Measurements from ENCODE around the gene RABGAP1L.

The RABGAP1L gene

DNA sequence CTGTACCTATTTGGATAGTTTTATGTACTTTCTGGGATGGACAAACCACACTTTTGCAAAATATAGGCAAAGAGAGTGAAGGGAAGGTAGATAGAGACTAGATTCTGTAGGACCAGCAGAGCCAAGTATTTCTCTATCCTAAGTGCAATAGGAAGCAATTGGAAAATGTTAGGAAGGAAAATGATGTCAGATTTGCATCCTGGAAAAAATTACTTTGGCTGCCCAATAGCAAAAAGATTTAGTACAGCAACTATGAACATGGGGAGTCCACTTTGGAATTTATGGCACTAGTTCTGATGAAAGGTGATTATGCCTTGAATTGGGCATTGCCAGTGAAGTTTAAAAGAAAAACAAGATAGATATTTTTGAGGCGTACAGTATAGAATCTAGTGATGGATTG is 789.7 kb downstream of the RABGAP1L start:
- Histone ChIP-seq H3K4me3 (ENCODE audit: low read depth, low read length) (no peak overlapping the region), H3K27me3 (ENCODE audit: control insufficient read depth, insufficient read depth, low read length) (no peaks in the 10 kb centered on the region), H3K9me3 (ENCODE audit: control insufficient read depth, insufficient read depth, low read depth, low read length) (no peaks in the 10 kb centered on the region), H3K4me1 (ENCODE audit: control insufficient read depth, insufficient read depth, low read length) (peaks cover 9% of the 10 kb centered on the region), H3K27ac (ENCODE audit: low read depth, low read length) (no peak overlapping the region), H3K9ac (ENCODE audit: low read length) (no peak overlapping the region), H3K36me3 (ENCODE audit: control insufficient read depth, insufficient read depth, low read length) (peaks cover 11% of the 10 kb centered on the region; the same call in 1 of the 2 replicates)

DNA sequence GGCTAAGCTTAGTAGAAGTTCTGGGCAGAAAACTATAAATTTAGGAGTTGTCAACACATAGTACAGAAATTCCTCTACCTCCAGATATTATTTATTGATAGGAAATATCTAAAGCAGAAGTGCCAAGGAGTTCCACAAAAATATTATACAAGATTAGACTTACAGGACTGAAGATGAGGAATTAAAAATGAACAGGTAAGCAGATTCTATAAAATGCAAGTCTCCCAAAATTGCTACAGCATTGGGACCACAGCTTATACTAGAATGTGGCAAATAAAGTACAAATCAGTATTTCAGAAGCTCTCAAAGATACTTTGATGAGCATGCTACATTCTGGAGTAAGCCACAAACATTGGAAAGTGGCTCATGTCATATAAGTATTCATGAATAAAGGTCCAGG is 790.3 kb downstream of the RABGAP1L start:
- no peaks in the 10 kb centered on the region for H3K27me3 ChIP-seq (ENCODE audit: control insufficient read depth, insufficient read depth, low read length)
- H3K27ac ChIP-seq (ENCODE audit: low read depth, low read length), result no peak overlapping the region
- peaks cover 11% of the 10 kb centered on the region; the same call in 1 of the 2 replicates for H3K36me3 ChIP-seq (ENCODE audit: control insufficient read depth, insufficient read depth, low read length)
- no peak overlapping the region for H3K4me3 ChIP-seq (ENCODE audit: low read depth, low read length)
- H3K9me3 ChIP-seq (ENCODE audit: control insufficient read depth, insufficient read depth, low read depth, low read length), result no peaks in the 10 kb centered on the region
- peaks cover 9% of the 10 kb centered on the region for H3K4me1 ChIP-seq (ENCODE audit: control insufficient read depth, insufficient read depth, low read length)
- H3K9ac ChIP-seq (ENCODE audit: low read length), result no peak overlapping the region

DNA sequence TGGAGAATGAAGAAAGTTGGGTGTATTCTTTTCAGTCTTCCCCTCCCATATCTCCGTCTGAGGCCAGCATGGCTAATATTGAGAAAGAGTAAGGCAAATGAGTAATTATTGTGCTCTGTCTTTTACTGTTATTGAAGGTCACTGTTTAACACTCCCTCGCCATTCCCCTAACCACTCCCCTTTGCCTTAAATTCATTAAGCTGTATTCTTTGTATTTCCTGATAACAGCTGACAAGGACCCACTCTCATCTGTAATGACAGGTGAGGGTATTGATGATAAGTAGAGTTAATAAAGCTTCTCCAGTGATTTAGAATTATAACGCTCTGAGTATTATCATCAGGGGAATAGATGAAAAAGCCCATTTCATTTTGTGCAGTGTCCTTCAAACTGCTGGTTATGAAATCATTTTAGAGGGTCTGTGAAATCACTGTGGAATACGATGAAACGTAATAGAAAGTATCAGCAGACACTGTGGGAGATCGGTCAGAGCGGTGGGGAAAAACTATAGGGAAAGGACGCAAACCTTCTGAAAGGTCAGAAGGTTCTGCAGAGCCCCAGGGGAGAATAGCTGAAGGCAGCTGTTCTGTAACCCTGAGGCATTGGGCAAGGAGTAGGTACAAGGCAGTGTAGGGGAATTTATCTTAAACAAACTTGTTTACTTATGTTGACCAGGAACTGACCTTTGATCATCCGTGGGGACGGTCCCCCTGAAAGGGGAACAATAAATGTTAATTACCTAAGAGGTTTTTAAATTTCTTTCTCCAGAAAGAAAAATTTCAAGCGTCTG is 794.2 kb downstream of the RABGAP1L start:
- H3K36me3 ChIP-seq (ENCODE audit: control insufficient read depth, insufficient read depth, low read length), result peaks cover 27% of the 10 kb centered on the region; the same call in 1 of the 2 replicates
- peaks cover 9% of the 10 kb centered on the region for H3K4me1 ChIP-seq (ENCODE audit: control insufficient read depth, insufficient read depth, low read length)
- H3K4me3 ChIP-seq (ENCODE audit: low read depth, low read length), result no peak overlapping the region
- H3K9ac ChIP-seq (ENCODE audit: low read length), result no peak overlapping the region
- no peaks in the 10 kb centered on the region for H3K27me3 ChIP-seq (ENCODE audit: control insufficient read depth, insufficient read depth, low read length)
- H3K9me3 ChIP-seq (ENCODE audit: control insufficient read depth, insufficient read depth, low read depth, low read length), result no peaks in the 10 kb centered on the region
- H3K27ac ChIP-seq (ENCODE audit: low read depth, low read length), result no peak overlapping the region

DNA sequence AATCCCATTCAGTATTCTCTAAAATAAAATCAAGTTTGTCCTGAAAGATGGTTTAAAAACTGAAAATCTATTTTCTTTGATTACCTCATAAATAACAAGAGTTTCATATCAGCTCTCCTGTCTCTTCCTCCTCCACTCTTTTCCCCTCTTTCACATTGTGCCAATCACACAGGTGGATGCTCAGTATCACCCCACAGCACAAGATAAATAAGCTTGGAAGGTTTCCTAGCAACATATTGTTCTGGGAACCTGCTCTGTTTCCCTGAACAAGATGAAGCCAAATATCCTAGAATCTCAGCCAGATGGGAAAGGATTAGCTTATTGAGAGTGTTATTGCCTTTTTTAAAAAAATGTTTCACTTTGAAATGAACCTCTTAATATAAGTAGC is 794.7 kb downstream of the RABGAP1L start:
- Histone ChIP-seq H3K9ac (ENCODE audit: low read length) (no peak overlapping the region), H3K27me3 (ENCODE audit: control insufficient read depth, insufficient read depth, low read length) (no peaks in the 10 kb centered on the region), H3K4me3 (ENCODE audit: low read depth, low read length) (no peak overlapping the region), H3K36me3 (ENCODE audit: control insufficient read depth, insufficient read depth, low read length) (peaks cover 31% of the 10 kb centered on the region; the same call in 1 of the 2 replicates), H3K9me3 (ENCODE audit: control insufficient read depth, insufficient read depth, low read depth, low read length) (no peaks in the 10 kb centered on the region), H3K4me1 (ENCODE audit: control insufficient read depth, insufficient read depth, low read length) (peaks cover 9% of the 10 kb centered on the region), H3K27ac (ENCODE audit: low read depth, low read length) (no peak overlapping the region)

DNA sequence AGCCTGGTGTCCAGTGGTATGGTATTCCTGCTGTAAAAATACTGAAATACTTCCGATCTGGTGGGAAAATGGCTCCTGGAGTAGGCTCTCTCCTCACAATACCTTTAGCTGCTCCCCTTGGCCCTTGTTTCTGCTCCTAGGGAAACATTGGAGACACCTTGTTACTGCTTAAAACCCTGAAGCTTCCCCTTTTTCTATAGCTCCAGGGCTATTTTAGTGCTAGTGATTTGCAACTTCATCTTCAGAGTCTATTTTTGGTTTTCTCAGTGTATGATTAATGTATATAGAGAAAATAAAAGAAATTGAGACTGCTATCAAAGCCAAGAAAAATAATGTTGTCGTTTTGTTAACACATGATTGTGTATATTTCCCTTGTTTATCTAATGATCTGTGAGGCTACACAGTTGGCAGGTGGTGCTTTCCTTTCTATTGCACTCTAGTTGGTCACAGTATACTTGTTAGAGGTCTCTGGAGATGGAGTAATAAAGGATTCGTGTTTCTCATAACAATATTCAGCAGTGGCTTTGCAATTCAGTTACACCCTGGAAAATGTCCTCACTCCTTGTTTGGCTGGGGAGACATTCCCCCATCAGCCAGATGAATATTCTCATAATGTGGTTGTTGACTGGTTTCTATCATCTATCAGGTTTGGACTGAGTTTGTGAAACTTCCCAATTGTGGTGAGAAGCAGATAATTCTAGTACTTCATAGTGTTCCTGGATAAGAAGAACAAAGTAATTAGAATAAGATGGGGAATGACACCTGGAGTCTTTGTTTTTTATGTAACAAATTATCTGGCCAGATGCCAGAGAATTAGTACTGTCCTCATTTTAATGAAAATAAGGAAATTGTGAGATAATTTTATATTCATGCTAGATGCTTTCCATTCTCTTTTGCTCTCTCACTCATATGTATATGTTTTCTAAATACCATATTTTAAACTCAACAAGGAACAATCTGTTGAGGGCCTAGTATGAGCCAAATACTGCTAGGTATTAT is 795.6 kb downstream of the RABGAP1L start:
- H3K4me3 ChIP-seq (ENCODE audit: low read depth, low read length), result no peak overlapping the region

DNA sequence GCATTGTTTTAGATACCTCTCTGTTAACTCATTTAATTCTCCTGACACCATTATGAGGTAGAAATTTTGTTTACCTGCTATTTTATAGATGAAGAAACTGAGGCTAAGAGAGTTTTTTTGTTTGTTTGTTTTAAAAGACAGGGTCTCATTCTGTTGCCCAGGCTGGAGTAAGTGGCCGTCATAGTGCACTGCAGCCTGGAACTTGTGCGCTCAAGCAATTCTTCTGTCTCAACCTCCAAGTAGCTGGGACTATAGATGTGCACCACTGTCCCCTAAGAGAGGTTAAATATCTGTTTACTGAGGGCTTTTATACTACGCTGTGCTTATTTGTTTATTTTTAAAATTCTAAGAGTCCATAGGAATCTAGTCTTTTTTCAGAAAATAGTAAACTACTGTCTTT is 796.8 kb downstream of the RABGAP1L start:
- no peak overlapping the region for H3K9ac ChIP-seq (ENCODE audit: low read length)
- H3K9me3 ChIP-seq (ENCODE audit: control insufficient read depth, insufficient read depth, low read depth, low read length), result no peaks in the 10 kb centered on the region
- H3K27ac ChIP-seq (ENCODE audit: low read depth, low read length), result no peak overlapping the region
- H3K27me3 ChIP-seq (ENCODE audit: control insufficient read depth, insufficient read depth, low read length), result no peaks in the 10 kb centered on the region
- peaks cover 9% of the 10 kb centered on the region for H3K4me1 ChIP-seq (ENCODE audit: control insufficient read depth, insufficient read depth, low read length)
- H3K4me3 ChIP-seq (ENCODE audit: low read depth, low read length), result no peak overlapping the region
- H3K36me3 ChIP-seq (ENCODE audit: control insufficient read depth, insufficient read depth, low read length), result peaks cover 40% of the 10 kb centered on the region; the same call in 1 of the 2 replicates

More for the DNA sequence above, 795.6 kb downstream of the RABGAP1L start:
- H3K4me1 ChIP-seq (ENCODE audit: control insufficient read depth, insufficient read depth, low read length), result peaks cover 9% of the 10 kb centered on the region
- no peaks in the 10 kb centered on the region for H3K9me3 ChIP-seq (ENCODE audit: control insufficient read depth, insufficient read depth, low read depth, low read length)
- H3K27me3 ChIP-seq (ENCODE audit: control insufficient read depth, insufficient read depth, low read length), result no peaks in the 10 kb centered on the region
- H3K27ac ChIP-seq (ENCODE audit: low read depth, low read length), result no peak overlapping the region
- peaks cover 39% of the 10 kb centered on the region; the same call in 1 of the 2 replicates for H3K36me3 ChIP-seq (ENCODE audit: control insufficient read depth, insufficient read depth, low read length)
- H3K9ac ChIP-seq (ENCODE audit: low read length), result no peak overlapping the region

DNA sequence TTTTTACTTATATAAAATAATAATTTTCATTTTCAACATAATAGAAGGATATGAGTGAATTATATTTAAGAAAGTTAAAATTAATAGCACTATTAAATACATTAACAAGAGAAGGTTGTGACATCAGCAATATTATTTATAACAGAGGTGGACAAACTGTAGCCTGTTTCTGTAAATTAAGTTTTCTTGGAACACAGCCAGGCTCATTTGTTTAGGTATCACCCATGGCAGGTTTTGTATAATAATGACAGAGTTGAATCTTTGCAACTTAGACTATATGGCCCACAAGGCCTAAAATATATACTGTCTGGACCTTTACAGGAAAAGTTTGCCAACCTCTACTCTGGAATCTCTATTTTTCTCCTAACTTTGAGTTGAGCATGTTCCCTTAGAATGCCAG is 797.7 kb downstream of the RABGAP1L start:
- no peaks in the 10 kb centered on the region for H3K9me3 ChIP-seq (ENCODE audit: control insufficient read depth, insufficient read depth, low read depth, low read length)
- no peaks in the 10 kb centered on the region for H3K27me3 ChIP-seq (ENCODE audit: control insufficient read depth, insufficient read depth, low read length)
- peaks cover 9% of the 10 kb centered on the region for H3K4me1 ChIP-seq (ENCODE audit: control insufficient read depth, insufficient read depth, low read length)
- no peak overlapping the region for H3K4me3 ChIP-seq (ENCODE audit: low read depth, low read length)
- no peak overlapping the region for H3K27ac ChIP-seq (ENCODE audit: low read depth, low read length)
- peaks cover 42% of the 10 kb centered on the region; the same call in 1 of the 2 replicates for H3K36me3 ChIP-seq (ENCODE audit: control insufficient read depth, insufficient read depth, low read length)
- no peak overlapping the region for H3K9ac ChIP-seq (ENCODE audit: low read length)

DNA sequence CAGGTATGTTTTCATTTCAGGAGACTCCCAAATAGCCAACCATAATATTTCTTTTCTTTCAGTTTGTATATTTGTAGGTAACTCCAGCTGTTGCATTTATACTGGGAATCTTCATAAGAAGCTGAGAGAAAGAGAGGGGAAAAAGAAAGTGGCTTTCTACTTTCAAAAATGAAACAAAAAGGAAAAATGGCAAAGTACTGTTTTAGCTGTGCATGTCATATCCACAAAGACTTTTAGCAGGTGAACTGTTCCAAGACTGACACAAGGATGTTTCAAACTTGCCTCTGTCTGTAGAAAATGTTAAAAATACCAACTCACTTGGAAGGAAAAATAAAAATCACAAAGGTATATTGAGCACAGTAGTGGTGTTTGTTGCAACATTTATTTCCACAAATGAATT is 798.5 kb downstream of the RABGAP1L start:
- Histone ChIP-seq H3K4me1 (ENCODE audit: control insufficient read depth, insufficient read depth, low read length) (peaks cover 9% of the 10 kb centered on the region), H3K9ac (ENCODE audit: low read length) (no peak overlapping the region), H3K4me3 (ENCODE audit: low read depth, low read length) (no peak overlapping the region), H3K36me3 (ENCODE audit: control insufficient read depth, insufficient read depth, low read length) (peaks cover 42% of the 10 kb centered on the region; the same call in 1 of the 2 replicates), H3K27ac (ENCODE audit: low read depth, low read length) (no peak overlapping the region), H3K9me3 (ENCODE audit: control insufficient read depth, insufficient read depth, low read depth, low read length) (no peaks in the 10 kb centered on the region), H3K27me3 (ENCODE audit: control insufficient read depth, insufficient read depth, low read length) (no peaks in the 10 kb centered on the region)

DNA sequence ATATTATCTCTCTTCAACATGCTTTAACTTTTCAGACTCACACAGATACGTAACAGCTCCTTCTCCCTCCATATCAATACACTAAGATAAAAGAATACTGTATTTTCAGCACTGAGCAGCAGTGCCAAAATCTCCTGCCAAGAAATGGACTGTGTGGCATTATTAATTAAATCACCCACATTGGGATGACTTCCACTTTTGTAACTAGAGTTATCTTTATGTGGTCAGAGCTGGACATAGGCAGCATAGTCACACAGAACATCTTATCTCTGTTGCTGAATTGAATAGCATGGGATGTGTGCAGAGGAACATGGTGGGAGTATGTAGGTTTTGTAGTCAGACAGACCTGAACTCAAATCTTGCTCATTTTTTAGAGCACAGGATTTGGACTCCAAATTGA is 799.1 kb downstream of the RABGAP1L start:
- Histone ChIP-seq H3K4me1 (ENCODE audit: control insufficient read depth, insufficient read depth, low read length) (peaks cover 5% of the 10 kb centered on the region), H3K9me3 (ENCODE audit: control insufficient read depth, insufficient read depth, low read depth, low read length) (no peaks in the 10 kb centered on the region), H3K27me3 (ENCODE audit: control insufficient read depth, insufficient read depth, low read length) (no peaks in the 10 kb centered on the region), H3K27ac (ENCODE audit: low read depth, low read length) (no peak overlapping the region), H3K36me3 (ENCODE audit: control insufficient read depth, insufficient read depth, low read length) (peaks cover 40% of the 10 kb centered on the region; the same call in 1 of the 2 replicates), H3K4me3 (ENCODE audit: low read depth, low read length) (no peak overlapping the region), H3K9ac (ENCODE audit: low read length) (no peak overlapping the region)

DNA sequence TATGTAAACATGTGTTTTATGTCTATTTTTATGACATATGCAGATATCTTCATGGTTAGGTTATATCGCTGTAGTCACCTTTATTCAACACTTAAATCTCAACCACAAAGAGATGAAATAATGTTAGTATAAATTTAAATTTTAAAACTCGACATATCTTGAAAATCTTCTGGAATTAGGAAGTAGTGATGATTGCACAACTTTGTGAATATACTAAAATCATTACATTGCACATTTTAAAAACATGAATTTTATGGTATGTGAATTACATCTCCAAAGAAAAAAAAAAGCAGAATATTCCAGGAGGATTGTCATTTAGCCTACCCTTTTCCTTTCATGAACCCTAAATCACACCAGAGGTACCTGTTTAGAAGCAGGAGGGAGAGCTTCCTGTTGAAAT is 801.0 kb downstream of the RABGAP1L start:
- Histone ChIP-seq H3K27me3 (ENCODE audit: control insufficient read depth, insufficient read depth, low read length) (no peaks in the 10 kb centered on the region), H3K27ac (ENCODE audit: low read depth, low read length) (no peak overlapping the region), H3K36me3 (ENCODE audit: control insufficient read depth, insufficient read depth, low read length) (peaks cover 40% of the 10 kb centered on the region; the same call in 1 of the 2 replicates), H3K9ac (ENCODE audit: low read length) (no peak overlapping the region), H3K9me3 (ENCODE audit: control insufficient read depth, insufficient read depth, low read depth, low read length) (no peaks in the 10 kb centered on the region), H3K4me1 (ENCODE audit: control insufficient read depth, insufficient read depth, low read length) (peaks cover 10% of the 10 kb centered on the region), H3K4me3 (ENCODE audit: low read depth, low read length) (no peak overlapping the region)
